Measurements from ENCODE around the gene GALNTL6.

DNA sequence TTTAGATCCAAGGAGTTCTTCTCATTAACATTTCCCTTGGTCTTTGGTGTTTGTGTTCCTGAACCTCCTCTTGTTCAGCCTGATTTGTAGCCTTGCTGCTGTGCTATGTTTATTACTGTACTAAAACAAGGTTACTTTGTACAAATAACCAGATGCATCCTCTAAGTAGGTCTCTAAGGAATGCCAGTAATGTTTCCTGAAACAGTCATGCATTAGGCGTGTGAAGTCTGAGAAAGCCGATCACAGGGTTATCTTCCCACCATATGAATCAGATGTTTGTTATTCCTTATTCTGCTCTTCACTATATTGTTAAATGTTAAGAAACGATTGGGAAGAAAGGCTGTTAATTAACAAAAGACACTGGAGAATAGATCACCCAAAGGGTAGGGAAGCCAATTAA, 66.9 kb downstream of the GALNTL6 start:
- TF ChIP-seq, protein P1, sequence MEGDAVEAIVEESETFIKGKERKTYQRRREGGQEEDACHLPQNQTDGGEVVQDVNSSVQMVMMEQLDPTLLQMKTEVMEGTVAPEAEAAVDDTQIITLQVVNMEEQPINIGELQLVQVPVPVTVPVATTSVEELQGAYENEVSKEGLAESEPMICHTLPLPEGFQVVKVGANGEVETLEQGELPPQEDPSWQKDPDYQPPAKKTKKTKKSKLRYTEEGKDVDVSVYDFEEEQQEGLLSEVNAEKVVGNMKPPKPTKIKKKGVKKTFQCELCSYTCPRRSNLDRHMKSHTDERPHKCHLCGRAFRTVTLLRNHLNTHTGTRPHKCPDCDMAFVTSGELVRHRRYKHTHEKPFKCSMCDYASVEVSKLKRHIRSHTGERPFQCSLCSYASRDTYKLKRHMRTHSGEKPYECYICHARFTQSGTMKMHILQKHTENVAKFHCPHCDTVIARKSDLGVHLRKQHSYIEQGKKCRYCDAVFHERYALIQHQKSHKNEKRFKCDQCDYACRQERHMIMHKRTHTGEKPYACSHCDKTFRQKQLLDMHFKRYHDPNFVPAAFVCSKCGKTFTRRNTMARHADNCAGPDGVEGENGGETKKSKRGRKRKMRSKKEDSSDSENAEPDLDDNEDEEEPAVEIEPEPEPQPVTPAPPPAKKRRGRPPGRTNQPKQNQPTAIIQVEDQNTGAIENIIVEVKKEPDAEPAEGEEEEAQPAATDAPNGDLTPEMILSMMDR (IDR thresholded peaks at IDR 0.05; ENCODE audit: insufficient read depth, low read depth, low read length), result no peak
- no peak for TF ChIP-seq EZH2 (IDR thresholded peaks at IDR 0.05; ENCODE audit: insufficient read depth, low read length)
